H1 (cell line): Measurements from ENCODE around the gene ZACN. TPM values are rescaled to one million over a fixed set of nuclear protein-coding genes. Genes with fewer than 3 reads are reported as not detected.
A peak's percentile ranks its signal among the peaks of the same experiment; 100 is the strongest.

Experiments used
- CTCF ChIA-PET: fragments of 300-600 bp; sonication (Branson Sonifier 250); formaldehyde crosslinking; loops from one replicate; lab custom pipeline; 2021; ENCODE audit not compliant: partially characterized antibody; lab: Charles Lee
- POLR2A ChIA-PET: fragments of 300-600 bp; sonication (Branson Sonifier 250); formaldehyde crosslinking; loops from one replicate; lab custom pipeline; 2021; ENCODE audit warnings: inconsistent platforms; ENCODE audit not compliant: partially characterized antibody; lab: Charles Lee
- DNase-seq, 2 experiments: peaks; one replicate each; pipeline versions ENCODE4 v3.0.0 to v3.0.0-alpha.2; 2010 to 2022; ENCODE audit warnings: low spot score in 2 of 2, low read depth in 1 of 2, mixed read lengths in 1 of 2
- FAIRE-seq: peaks from 2 replicates; lab custom pipeline; 2011; peaks lifted over from hg19 to GRCh38; lab: Jason Lieb, UNC
- H2AFZ ChIP-seq: 2 replicates; pipeline ENCODE4 v1.8.1; 2012; ENCODE audit warnings: low read length, inconsistent platforms
- H2AK5ac ChIP-seq: 2 replicates; pipeline ENCODE4 v1.6.1; 2013; ENCODE audit warnings: low read depth, low read length
- H2BK120ac ChIP-seq: replicated peaks from 2 replicates; pipeline ENCODE3; 2013; ENCODE audit warnings: low read depth, low read length, inconsistent platforms
- H2BK12ac ChIP-seq: 2 replicates; pipeline ENCODE4 v1.6.1; 2013; ENCODE audit warnings: low read depth, low read length
- H2BK15ac ChIP-seq: 2 replicates; pipeline ENCODE4 v1.6.1; 2013; ENCODE audit warnings: low read length
- H2BK20ac ChIP-seq: 2 replicates; pipeline ENCODE4 v1.6.1; 2013; ENCODE audit warnings: low read length
- H2BK5ac ChIP-seq: 2 replicates; pipeline ENCODE4 v1.6.1; 2013; ENCODE audit warnings: low read depth, low read length
- H3K14ac ChIP-seq: 2 replicates; pipeline ENCODE4 v1.6.1; 2013; ENCODE audit warnings: inconsistent platforms; ENCODE audit not compliant: insufficient read length
- H3K18ac ChIP-seq: 2 replicates; pipeline ENCODE4 v1.6.1; 2013; ENCODE audit warnings: low read length; ENCODE audit errors: extremely low read depth
- H3K23ac ChIP-seq: 2 replicates; pipeline ENCODE4 v1.6.1; 2013; ENCODE audit warnings: inconsistent platforms; ENCODE audit not compliant: insufficient read length
- H3K23me2 ChIP-seq: 2 replicates; pipeline ENCODE4 v1.6.1; 2013; ENCODE audit warnings: low read depth, low read length
- H3K27ac ChIP-seq: 2 replicates; pipeline ENCODE4 v1.6.1; 2011; ENCODE audit warnings: low read depth, low read length, inconsistent platforms
- H3K27me3 ChIP-seq, 4 experiments: replicated peaks in 1 of 4; 1 replicate in 1 of 4; 2 replicates in 3 of 4; pipeline versions ENCODE4 v1.6.1 to v1.8.1; 2011 to 2013; ENCODE audit warnings: low read length in 3 of 4, mild to moderate bottlenecking in 3 of 4, inconsistent platforms in 2 of 4, mixed read lengths in 2 of 4, moderate library complexity in 1 of 4; ENCODE audit not compliant: control insufficient read depth in 3 of 4, insufficient read depth in 3 of 4; ENCODE audit errors: extremely low read depth in 1 of 4
- H3K36me3 ChIP-seq, 4 experiments: 2 replicates each; pipeline versions ENCODE4 v1.6.1 to v1.8.1; 2011 to 2013; ENCODE audit warnings: mild to moderate bottlenecking in 4 of 4, low read length in 3 of 4, moderate library complexity in 2 of 4, control low read depth in 1 of 4, inconsistent platforms in 1 of 4; ENCODE audit not compliant: insufficient read depth in 4 of 4, control insufficient read depth in 2 of 4
- H3K4ac ChIP-seq: replicated peaks from 2 replicates; pipeline ENCODE3; 2013; ENCODE audit warnings: low read length, low read depth, mixed read lengths, inconsistent platforms; ENCODE audit not compliant: insufficient read length
- H3K4me1 ChIP-seq, 4 experiments: replicated peaks in 1 of 4; 1 replicate in 1 of 4; 2 replicates in 3 of 4; pipeline versions ENCODE4 v1.6.1 to v1.8.1; 2011 to 2013; ENCODE audit warnings: low read length in 3 of 4, inconsistent platforms in 2 of 4, mixed read lengths in 1 of 4; ENCODE audit not compliant: insufficient read depth in 4 of 4, control insufficient read depth in 3 of 4
- H3K4me2 ChIP-seq, 2 experiments: 2 replicates each; pipeline versions ENCODE4 v1.6.1 to v1.8.1; 2011 to 2013; ENCODE audit warnings: low read depth in 2 of 2, low read length in 2 of 2, control low read depth in 1 of 2, inconsistent platforms in 1 of 2, mild to moderate bottlenecking in 1 of 2; ENCODE audit not compliant: insufficient read depth in 1 of 2
- H3K4me3 ChIP-seq, 4 experiments: fragments of 200-600, 300-600 bp in 1 of 4; sonication (generic), shearing (Covaris generic), sonication (Bioruptor Twin) in 1 of 4; 2 replicates each; pipeline versions ENCODE4 v1.5.1 to v1.8.1; 2011 to 2016; ENCODE audit warnings: low read length in 4 of 4, low read depth in 3 of 4, control low read depth in 2 of 4, inconsistent platforms in 2 of 4, mild to moderate bottlenecking in 2 of 4, mixed read lengths in 1 of 4, moderate library complexity in 1 of 4; ENCODE audit not compliant: insufficient read depth in 2 of 4; ENCODE audit errors: extremely low read depth in 1 of 4
- H3K56ac ChIP-seq: replicated peaks from 2 replicates; pipeline ENCODE3; 2013; ENCODE audit warnings: low read depth, mild to moderate bottlenecking, mixed read lengths, low read length, inconsistent platforms; ENCODE audit not compliant: insufficient read length
- H3K79me1 ChIP-seq: 2 replicates; pipeline ENCODE4 v1.6.1; 2013; ENCODE audit warnings: low read depth, low read length, control low read depth
- H3K79me2 ChIP-seq, 2 experiments: 2 replicates each; pipeline versions ENCODE4 v1.6.1 to v1.8.1; 2012 to 2013; ENCODE audit warnings: low read length in 2 of 2, mild to moderate bottlenecking in 2 of 2, inconsistent platforms in 1 of 2; ENCODE audit not compliant: insufficient read depth in 2 of 2, control insufficient read depth in 1 of 2
- H3K9ac ChIP-seq, 4 experiments: replicated peaks in 1 of 4; 1 replicate in 1 of 4; 2 replicates in 3 of 4; pipeline versions ENCODE4 v1.6.1 to v1.8.1; 2011 to 2013; ENCODE audit warnings: low read depth in 3 of 4, low read length in 3 of 4, control low read depth in 2 of 4, mild to moderate bottlenecking in 2 of 4, moderate library complexity in 2 of 4, inconsistent platforms in 1 of 4; ENCODE audit errors: extremely low read depth in 1 of 4
- H3K9me3 ChIP-seq, 2 experiments: 2 replicates each; pipeline versions ENCODE4 v1.6.1 to v1.8.1; 2012 to 2013; ENCODE audit warnings: mild to moderate bottlenecking in 2 of 2, moderate library complexity in 2 of 2, control low read depth in 1 of 2, inconsistent platforms in 1 of 2, low read depth in 1 of 2, low read length in 1 of 2, mixed read lengths in 1 of 2; ENCODE audit not compliant: insufficient read depth in 2 of 2
- H4K20me1 ChIP-seq, 2 experiments: replicated peaks in 1 of 2; 2 replicates each; pipeline versions ENCODE3 to v1.8.1; 2011 to 2013; ENCODE audit warnings: inconsistent platforms in 2 of 2, low read length in 2 of 2, mild to moderate bottlenecking in 1 of 2; ENCODE audit not compliant: insufficient read depth in 2 of 2, control insufficient read depth in 1 of 2
- H4K5ac ChIP-seq: 2 replicates; pipeline ENCODE4 v1.6.1; 2013; ENCODE audit warnings: low read length, low read depth, mixed read lengths, inconsistent platforms; ENCODE audit not compliant: insufficient read length
- H4K8ac ChIP-seq: 2 replicates; pipeline ENCODE4 v1.8.0; 2013; ENCODE audit warnings: mild to moderate bottlenecking, moderate library complexity, low read length, inconsistent platforms; ENCODE audit not compliant: insufficient read depth; ENCODE audit errors: extremely low read depth
- H4K91ac ChIP-seq: replicated peaks from 2 replicates; pipeline ENCODE3; 2013; ENCODE audit warnings: low read length, mixed read lengths, inconsistent platforms; ENCODE audit not compliant: insufficient read length
- CEBPB ChIP-seq: IDR thresholded peaks from 2 replicates; pipeline ENCODE4 v1.6.1; 2012; ENCODE audit warnings: low read depth, low read length
- GABPA ChIP-seq: IDR thresholded peaks from 2 replicates; pipeline ENCODE4 v1.6.1; 2011; ENCODE audit warnings: mild to moderate bottlenecking, low read length, moderate library complexity, borderline replicate concordance; ENCODE audit not compliant: insufficient read depth
- GTF2F1 ChIP-seq: IDR thresholded peaks from 2 replicates; pipeline ENCODE4 v1.6.1; 2012; ENCODE audit warnings: low read depth, low read length, improper control_type of control experiment, borderline replicate concordance
- HDAC6 ChIP-seq: IDR thresholded peaks from one replicate; pipeline ENCODE4 v1.7.1; 2012; ENCODE audit warnings: low read depth, mild to moderate bottlenecking, inconsistent platforms, low read length, moderate library complexity
- KDM4A ChIP-seq: IDR thresholded peaks from one replicate; pipeline ENCODE4 v1.7.1; 2012; ENCODE audit warnings: low read depth, mild to moderate bottlenecking, moderate library complexity, low read length, inconsistent platforms; ENCODE audit not compliant: severe bottlenecking
- POLR2A ChIP-seq, 2 experiments: IDR thresholded peaks; 1 replicate in 1 of 2; 2 replicates in 1 of 2; pipeline ENCODE4 v1.6.1; 2011; ENCODE audit warnings: low read depth in 2 of 2, low read length in 2 of 2, mild to moderate bottlenecking in 2 of 2; ENCODE audit errors: control extremely low read depth in 1 of 2
- RFX5 ChIP-seq: IDR thresholded peaks from 2 replicates; pipeline ENCODE4 v1.6.1; 2011; ENCODE audit warnings: low read depth, low read length, improper control_type of control experiment, borderline replicate concordance
- SIX5 ChIP-seq: IDR thresholded peaks from 2 replicates; pipeline ENCODE4 v1.6.1; 2011; ENCODE audit warnings: mild to moderate bottlenecking, low read depth, low read length
- SP2 ChIP-seq: IDR thresholded peaks from 2 replicates; pipeline ENCODE4 v1.6.1; 2012; ENCODE audit warnings: mild to moderate bottlenecking, low read length, inconsistent platforms
- SUZ12 ChIP-seq: fragments of 200-600 bp; sonication (generic); IDR thresholded peaks from 2 replicates; pipeline ENCODE4 v1.6.1; 2012; ENCODE audit warnings: mild to moderate bottlenecking, inconsistent platforms, low read length, moderate library complexity, mixed read lengths
- TAF7 ChIP-seq: optimal IDR thresholded peaks from 2 replicates; pipeline ENCODE3; 2011; ENCODE audit warnings: low read depth, mild to moderate bottlenecking, inconsistent platforms, low read length, moderate library complexity, borderline replicate concordance
- ZNF274 ChIP-seq: IDR thresholded peaks from 2 replicates; pipeline ENCODE4 v1.7.0; 2012; ENCODE audit warnings: low read length, borderline replicate concordance; ENCODE audit errors: extremely low read depth
- WGBS, 2 experiments: shearing (Covaris generic) in 1 of 2; methylation state at CpG; one replicate each; pipeline versions ENCODE4 v1.1.6 to v1.1.7; 2013 to 2015; ENCODE audit warnings: low lambda C conversion rate in 2 of 2, mixed read lengths in 2 of 2, inconsistent platforms in 1 of 2, low coverage in 1 of 2, missing lambda C conversion rate in 1 of 2; ENCODE audit not compliant: insufficient replicate concordance in 2 of 2, insufficient coverage in 1 of 2, insufficient read length in 1 of 2; ENCODE audit errors: extremely low coverage in 1 of 2, missing lambda C conversion rate in 1 of 2; 5-methylcytosine and 5-hydroxymethylcytosine counted together
- polyA plus RNA-seq, 7 experiments: library from polyadenylated mRNA; depleted of rRNA in 3 of 7; stranded (reverse) in 5 of 7; unstranded in 2 of 7; fragments of >200 nt in 5 of 7; fragments of 200-250 nt in 2 of 7; gene quantifications; 1 replicate in 5 of 7; 2 replicates in 1 of 7; 4 replicates in 1 of 7; pipeline versions ENCODE4 v1.2.1 to v1.2.3, GENCODE V29; 2011 to 2013; ENCODE audit warnings: missing spikeins in 2 of 7, mixed read lengths in 2 of 7
- total RNA-seq: library from RNA; stranded (reverse); fragmentation: NEBNext Ultra II Directional; extraction: Animal tissue kit (Norgen Biotek cat#: 25700); gene quantifications from 2 replicates; pipeline ENCODE4 v1.2.1, GENCODE V29; 2021
- TF ChIP-seq, protein P1 (sequence below): IDR thresholded peaks from 2 replicates; pipeline ENCODE4 v1.6.1; 2011; ENCODE audit warnings: low read length, improper control_type of control experiment

The ZACN gene
- total and polyA plus RNA-seq, 2 of the 8 experiments (the other 6 are each of a cell fraction or from before 2014, with no cell fraction given): 0.26 TPM; not detected in 1

DNA sequence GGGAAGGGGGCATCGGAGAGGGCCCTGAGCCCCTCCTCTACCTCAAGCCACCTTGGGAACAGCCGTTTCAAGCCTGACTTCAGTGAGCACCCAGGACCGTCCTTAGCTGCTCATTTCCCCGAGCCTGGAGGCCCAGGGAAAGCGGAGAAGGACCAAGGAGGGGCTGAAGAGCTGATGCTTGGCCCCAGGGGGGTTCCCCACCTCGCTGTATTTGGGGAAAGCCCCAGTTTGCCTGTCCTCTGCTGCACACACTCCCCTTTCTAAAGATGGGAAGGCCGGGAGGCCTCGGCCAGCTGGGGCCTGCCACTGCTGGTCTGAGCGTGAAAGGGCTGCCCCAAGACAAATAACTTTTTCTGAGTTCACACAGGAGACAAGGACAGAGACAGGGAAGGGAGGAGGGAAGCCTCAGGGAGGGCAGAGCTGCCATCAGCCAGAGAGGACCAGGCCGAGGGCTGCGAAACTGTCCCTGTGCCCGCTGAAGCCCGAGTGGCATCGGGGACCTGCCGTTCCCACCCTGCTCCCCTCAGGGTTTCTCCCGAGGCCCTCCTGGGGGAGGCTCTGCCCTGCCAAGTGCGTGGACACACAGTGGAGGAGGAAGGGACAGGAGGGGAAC is 11.6 kb downstream of the ZACN start:
- no peak for DNase-seq
- no peaks in the 10 kb centered on the region for H3K79me2 ChIP-seq
- ChIA-PET POLR2A (interaction anchor here (0.9 to 3.3 kb wide), 6 partner anchors 10 to 50 kb away, joined by 3 to 28 read pairs (median 7); partner anchors contain the start of genes EXOC7 and ZACN), CTCF (interaction anchor here (0.6 to 2.8 kb wide), 5 partner anchors 15 to 189 kb away, joined by 3 to 10 read pairs (median 4); partner anchors contain the start of gene GALR2)
- 97% methylated on average over 13 of the region's 17 CpGs; no CpG with 5 or more reads in 1 of the 2 experiments for WGBS, 2 experiments
- no peak overlapping the region for H3K4me3 ChIP-seq
- no peak overlapping the region for H3K18ac ChIP-seq
- no peaks in the 10 kb centered on the region; the same call in 1 of the 2 replicates for H3K79me1 ChIP-seq
- H4K20me1 ChIP-seq: peaks cover 0 to 9% of the 10 kb centered on the region in 2 experiments
- no peak overlapping the region for H4K91ac ChIP-seq
- no peak overlapping the region for H2BK12ac ChIP-seq
- H3K9ac ChIP-seq: no peak overlapping the region
- no peak overlapping the region for H2BK20ac ChIP-seq
- no peak overlapping the region for H2BK5ac ChIP-seq
- H3K27ac ChIP-seq: no peak overlapping the region
- no peak overlapping the region for H2BK15ac ChIP-seq
- 0 out of 2 replicates have a peak overlapping the region, but pooled peaks have one; percentile 40 for H4K8ac ChIP-seq
- H3K23me2 ChIP-seq: no peaks in the 10 kb centered on the region
- no peak overlapping the region for H4K5ac ChIP-seq
- H3K36me3 ChIP-seq: peaks cover 27 to 59% (median 47%) of the 10 kb centered on the region in 4 experiments
- H2AFZ ChIP-seq: no peak overlapping the region
- H3K4me2 ChIP-seq: no peak overlapping the region
- H2BK120ac ChIP-seq: no peak overlapping the region
- no peak overlapping the region for H3K23ac ChIP-seq
- H3K4ac ChIP-seq: no peak overlapping the region
- no peaks in the 10 kb centered on the region for H3K9me3 ChIP-seq
- H2AK5ac ChIP-seq: no peak overlapping the region
- no peak overlapping the region for H3K14ac ChIP-seq
- no peak for FAIRE-seq
- H3K4me1 ChIP-seq: no peaks in the 10 kb centered on the region
- H3K27me3 ChIP-seq: no peaks in the 10 kb centered on the region
- H3K56ac ChIP-seq: no peak overlapping the region
- TF ChIP-seq SIX5 (no peak), RFX5 (no peak), GABPA (no peak), CEBPB (no peak), ZNF274 (no peak), SUZ12 (no peak), HDAC6 (no peak), POLR2A (IDR thresholded peaks at IDR 0.05; ENCODE audit: control extremely low read depth in 1 of 2, low read depth in 2 of 2, low read length in 2 of 2) (no peak), SP2 (no peak), KDM4A (no peak), GTF2F1 (no peak), TAF7 (no peak)
- TF ChIP-seq, protein P1, sequence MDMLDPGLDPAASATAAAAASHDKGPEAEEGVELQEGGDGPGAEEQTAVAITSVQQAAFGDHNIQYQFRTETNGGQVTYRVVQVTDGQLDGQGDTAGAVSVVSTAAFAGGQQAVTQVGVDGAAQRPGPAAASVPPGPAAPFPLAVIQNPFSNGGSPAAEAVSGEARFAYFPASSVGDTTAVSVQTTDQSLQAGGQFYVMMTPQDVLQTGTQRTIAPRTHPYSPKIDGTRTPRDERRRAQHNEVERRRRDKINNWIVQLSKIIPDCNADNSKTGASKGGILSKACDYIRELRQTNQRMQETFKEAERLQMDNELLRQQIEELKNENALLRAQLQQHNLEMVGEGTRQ: no peak
